H1 (cell line): ENCODE measurements around the gene ACTA2. TPM values are rescaled to one million over a fixed set of nuclear protein-coding genes. Genes with fewer than 3 reads are reported as not detected.
A peak's percentile ranks its signal among the peaks of the same experiment; 100 is the strongest.

Source experiments
- CTCF ChIA-PET: fragments of 300-600 bp; sonication (Branson Sonifier 250); formaldehyde crosslinking; loops from one replicate; lab custom pipeline; 2021; ENCODE audit not compliant: partially characterized antibody; lab: Charles Lee
- POLR2A ChIA-PET: fragments of 300-600 bp; sonication (Branson Sonifier 250); formaldehyde crosslinking; loops from one replicate; lab custom pipeline; 2021; ENCODE audit warnings: inconsistent platforms; ENCODE audit not compliant: partially characterized antibody; lab: Charles Lee
- DNase-seq, 2 experiments: peaks; one replicate each; pipeline versions ENCODE4 v3.0.0 to v3.0.0-alpha.2; 2010 to 2022; ENCODE audit warnings: low spot score in 2 of 2, low read depth in 1 of 2, mixed read lengths in 1 of 2
- FAIRE-seq: peaks from 2 replicates; lab custom pipeline; 2011; peaks lifted over from hg19 to GRCh38; lab: Jason Lieb, UNC
- H2AFZ ChIP-seq: 2 replicates; pipeline ENCODE4 v1.8.1; 2012; ENCODE audit warnings: low read length, inconsistent platforms
- H2AK5ac ChIP-seq: 2 replicates; pipeline ENCODE4 v1.6.1; 2013; ENCODE audit warnings: low read depth, low read length
- H2BK120ac ChIP-seq: replicated peaks from 2 replicates; pipeline ENCODE3; 2013; ENCODE audit warnings: low read depth, low read length, inconsistent platforms
- H2BK12ac ChIP-seq: 2 replicates; pipeline ENCODE4 v1.6.1; 2013; ENCODE audit warnings: low read depth, low read length
- H2BK15ac ChIP-seq: 2 replicates; pipeline ENCODE4 v1.6.1; 2013; ENCODE audit warnings: low read length
- H2BK20ac ChIP-seq: 2 replicates; pipeline ENCODE4 v1.6.1; 2013; ENCODE audit warnings: low read length
- H2BK5ac ChIP-seq: 2 replicates; pipeline ENCODE4 v1.6.1; 2013; ENCODE audit warnings: low read depth, low read length
- H3K14ac ChIP-seq: 2 replicates; pipeline ENCODE4 v1.6.1; 2013; ENCODE audit warnings: inconsistent platforms; ENCODE audit not compliant: insufficient read length
- H3K18ac ChIP-seq: 2 replicates; pipeline ENCODE4 v1.6.1; 2013; ENCODE audit warnings: low read length; ENCODE audit errors: extremely low read depth
- H3K23ac ChIP-seq: 2 replicates; pipeline ENCODE4 v1.6.1; 2013; ENCODE audit warnings: inconsistent platforms; ENCODE audit not compliant: insufficient read length
- H3K23me2 ChIP-seq: 2 replicates; pipeline ENCODE4 v1.6.1; 2013; ENCODE audit warnings: low read depth, low read length
- H3K27ac ChIP-seq: 2 replicates; pipeline ENCODE4 v1.6.1; 2011; ENCODE audit warnings: low read depth, low read length, inconsistent platforms
- H3K27me3 ChIP-seq, 4 experiments: replicated peaks in 1 of 4; 1 replicate in 1 of 4; 2 replicates in 3 of 4; pipeline versions ENCODE4 v1.6.1 to v1.8.1; 2011 to 2013; ENCODE audit warnings: low read length in 3 of 4, mild to moderate bottlenecking in 3 of 4, inconsistent platforms in 2 of 4, mixed read lengths in 2 of 4, moderate library complexity in 1 of 4; ENCODE audit not compliant: control insufficient read depth in 3 of 4, insufficient read depth in 3 of 4; ENCODE audit errors: extremely low read depth in 1 of 4
- H3K36me3 ChIP-seq, 4 experiments: 2 replicates each; pipeline versions ENCODE4 v1.6.1 to v1.8.1; 2011 to 2013; ENCODE audit warnings: mild to moderate bottlenecking in 4 of 4, low read length in 3 of 4, moderate library complexity in 2 of 4, control low read depth in 1 of 4, inconsistent platforms in 1 of 4; ENCODE audit not compliant: insufficient read depth in 4 of 4, control insufficient read depth in 2 of 4
- H3K4ac ChIP-seq: replicated peaks from 2 replicates; pipeline ENCODE3; 2013; ENCODE audit warnings: low read length, low read depth, mixed read lengths, inconsistent platforms; ENCODE audit not compliant: insufficient read length
- H3K4me1 ChIP-seq, 4 experiments: replicated peaks in 1 of 4; 1 replicate in 1 of 4; 2 replicates in 3 of 4; pipeline versions ENCODE4 v1.6.1 to v1.8.1; 2011 to 2013; ENCODE audit warnings: low read length in 3 of 4, inconsistent platforms in 2 of 4, mixed read lengths in 1 of 4; ENCODE audit not compliant: insufficient read depth in 4 of 4, control insufficient read depth in 3 of 4
- H3K4me2 ChIP-seq, 2 experiments: 2 replicates each; pipeline versions ENCODE4 v1.6.1 to v1.8.1; 2011 to 2013; ENCODE audit warnings: low read depth in 2 of 2, low read length in 2 of 2, control low read depth in 1 of 2, inconsistent platforms in 1 of 2, mild to moderate bottlenecking in 1 of 2; ENCODE audit not compliant: insufficient read depth in 1 of 2
- H3K4me3 ChIP-seq, 4 experiments: fragments of 200-600, 300-600 bp in 1 of 4; sonication (generic), shearing (Covaris generic), sonication (Bioruptor Twin) in 1 of 4; 2 replicates each; pipeline versions ENCODE4 v1.5.1 to v1.8.1; 2011 to 2016; ENCODE audit warnings: low read length in 4 of 4, low read depth in 3 of 4, control low read depth in 2 of 4, inconsistent platforms in 2 of 4, mild to moderate bottlenecking in 2 of 4, mixed read lengths in 1 of 4, moderate library complexity in 1 of 4; ENCODE audit not compliant: insufficient read depth in 2 of 4; ENCODE audit errors: extremely low read depth in 1 of 4
- H3K56ac ChIP-seq: replicated peaks from 2 replicates; pipeline ENCODE3; 2013; ENCODE audit warnings: low read depth, mild to moderate bottlenecking, mixed read lengths, low read length, inconsistent platforms; ENCODE audit not compliant: insufficient read length
- H3K79me1 ChIP-seq: 2 replicates; pipeline ENCODE4 v1.6.1; 2013; ENCODE audit warnings: low read depth, low read length, control low read depth
- H3K79me2 ChIP-seq, 2 experiments: 2 replicates each; pipeline versions ENCODE4 v1.6.1 to v1.8.1; 2012 to 2013; ENCODE audit warnings: low read length in 2 of 2, mild to moderate bottlenecking in 2 of 2, inconsistent platforms in 1 of 2; ENCODE audit not compliant: insufficient read depth in 2 of 2, control insufficient read depth in 1 of 2
- H3K9ac ChIP-seq, 4 experiments: replicated peaks in 1 of 4; 1 replicate in 1 of 4; 2 replicates in 3 of 4; pipeline versions ENCODE4 v1.6.1 to v1.8.1; 2011 to 2013; ENCODE audit warnings: low read depth in 3 of 4, low read length in 3 of 4, control low read depth in 2 of 4, mild to moderate bottlenecking in 2 of 4, moderate library complexity in 2 of 4, inconsistent platforms in 1 of 4; ENCODE audit errors: extremely low read depth in 1 of 4
- H3K9me3 ChIP-seq, 2 experiments: 2 replicates each; pipeline versions ENCODE4 v1.6.1 to v1.8.1; 2012 to 2013; ENCODE audit warnings: mild to moderate bottlenecking in 2 of 2, moderate library complexity in 2 of 2, control low read depth in 1 of 2, inconsistent platforms in 1 of 2, low read depth in 1 of 2, low read length in 1 of 2, mixed read lengths in 1 of 2; ENCODE audit not compliant: insufficient read depth in 2 of 2
- H4K20me1 ChIP-seq, 2 experiments: replicated peaks in 1 of 2; 2 replicates each; pipeline versions ENCODE3 to v1.8.1; 2011 to 2013; ENCODE audit warnings: inconsistent platforms in 2 of 2, low read length in 2 of 2, mild to moderate bottlenecking in 1 of 2; ENCODE audit not compliant: insufficient read depth in 2 of 2, control insufficient read depth in 1 of 2
- H4K5ac ChIP-seq: 2 replicates; pipeline ENCODE4 v1.6.1; 2013; ENCODE audit warnings: low read length, low read depth, mixed read lengths, inconsistent platforms; ENCODE audit not compliant: insufficient read length
- H4K8ac ChIP-seq: 2 replicates; pipeline ENCODE4 v1.8.0; 2013; ENCODE audit warnings: mild to moderate bottlenecking, moderate library complexity, low read length, inconsistent platforms; ENCODE audit not compliant: insufficient read depth; ENCODE audit errors: extremely low read depth
- H4K91ac ChIP-seq: replicated peaks from 2 replicates; pipeline ENCODE3; 2013; ENCODE audit warnings: low read length, mixed read lengths, inconsistent platforms; ENCODE audit not compliant: insufficient read length
- CHD2 ChIP-seq: IDR thresholded peaks from 2 replicates; pipeline ENCODE4 v1.6.1; 2012; ENCODE audit warnings: low read length, improper control_type of control experiment
- WGBS, 2 experiments: shearing (Covaris generic) in 1 of 2; methylation state at CpG; one replicate each; pipeline versions ENCODE4 v1.1.6 to v1.1.7; 2013 to 2015; ENCODE audit warnings: low lambda C conversion rate in 2 of 2, mixed read lengths in 2 of 2, inconsistent platforms in 1 of 2, low coverage in 1 of 2, missing lambda C conversion rate in 1 of 2; ENCODE audit not compliant: insufficient replicate concordance in 2 of 2, insufficient coverage in 1 of 2, insufficient read length in 1 of 2; ENCODE audit errors: extremely low coverage in 1 of 2, missing lambda C conversion rate in 1 of 2; 5-methylcytosine and 5-hydroxymethylcytosine counted together
- polyA plus RNA-seq, 7 experiments: library from polyadenylated mRNA; depleted of rRNA in 3 of 7; stranded (reverse) in 5 of 7; unstranded in 2 of 7; fragments of >200 nt in 5 of 7; fragments of 200-250 nt in 2 of 7; gene quantifications; 1 replicate in 5 of 7; 2 replicates in 1 of 7; 4 replicates in 1 of 7; pipeline versions ENCODE4 v1.2.1 to v1.2.3, GENCODE V29; 2011 to 2013; ENCODE audit warnings: missing spikeins in 2 of 7, mixed read lengths in 2 of 7
- total RNA-seq: library from RNA; stranded (reverse); fragmentation: NEBNext Ultra II Directional; extraction: Animal tissue kit (Norgen Biotek cat#: 25700); gene quantifications from 2 replicates; pipeline ENCODE4 v1.2.1, GENCODE V29; 2021

The ACTA2 gene
- total and polyA plus RNA-seq, 2 of the 8 experiments (the other 6 are each of a cell fraction or from before 2014, with no cell fraction given), result 3.5 to 8.9 TPM

DNA sequence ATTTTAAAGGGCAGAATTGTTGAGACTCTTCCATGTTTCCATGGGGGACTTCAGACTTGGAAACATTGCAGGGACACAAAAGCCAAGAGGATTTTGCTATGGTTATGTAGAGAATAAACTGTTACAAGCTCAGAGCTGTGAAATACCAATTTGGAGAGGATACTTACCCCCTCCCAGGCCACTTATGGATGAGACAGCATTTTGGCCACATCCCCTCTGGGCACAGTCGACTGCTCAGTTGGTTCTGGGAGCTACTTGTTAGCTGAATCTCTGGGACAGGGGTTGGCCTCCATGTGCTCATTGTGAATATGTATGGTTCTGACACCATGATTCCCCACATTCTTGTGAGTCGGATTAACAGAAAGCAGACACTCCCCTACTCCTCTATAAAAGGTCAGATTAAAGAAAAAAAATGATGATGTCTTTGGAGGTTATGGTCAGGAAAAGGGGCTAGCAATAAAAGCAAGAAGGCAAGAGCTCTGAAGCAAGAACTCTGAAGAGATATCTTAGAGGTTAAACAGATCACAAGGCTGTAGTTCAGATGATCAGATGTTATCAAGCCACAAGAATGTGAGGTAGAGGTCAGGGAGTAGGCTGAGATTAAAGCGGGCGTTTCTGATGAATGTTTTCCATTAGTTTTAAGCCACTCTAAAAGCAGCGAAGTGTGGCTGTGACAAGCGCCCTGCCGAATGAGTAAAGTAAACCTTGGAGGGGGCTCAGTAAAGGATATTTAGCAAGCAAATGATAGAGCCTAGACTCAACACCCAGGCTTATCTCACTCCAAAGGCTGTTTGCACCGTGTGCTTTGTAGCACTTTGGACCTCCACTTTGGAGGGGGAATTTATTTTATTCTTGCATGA is 55.3 kb downstream of the ACTA2 start:
- no peak overlapping the region for H2BK20ac ChIP-seq
- H3K9me3 ChIP-seq, result no peaks in the 10 kb centered on the region
- H2BK15ac ChIP-seq, result no peak overlapping the region
- H3K36me3 ChIP-seq, result no peaks in the 10 kb centered on the region
- no peak overlapping the region for H4K91ac ChIP-seq
- H3K23me2 ChIP-seq, result no peaks in the 10 kb centered on the region; the same call in 1 of the 2 replicates
- DNase-seq (no peak), FAIRE-seq (peak; percentile 62)
- no peak overlapping the region for H3K9ac ChIP-seq
- H3K56ac ChIP-seq, result no peak overlapping the region
- H2BK12ac ChIP-seq, result no peak overlapping the region
- 89% methylated on average over 8 of the region's 8 CpGs; no CpG with 5 or more reads in 1 of the 2 experiments for WGBS, 2 experiments
- H3K27ac ChIP-seq, result no peak overlapping the region
- H2AK5ac ChIP-seq, result no peak overlapping the region
- H3K4me3 ChIP-seq, result no peak overlapping the region
- no peak overlapping the region for H2AFZ ChIP-seq
- ChIA-PET POLR2A (no interaction called here), CTCF (interaction anchor here (1.0 to 6.3 kb wide), 2 partner anchors 35 to 61 kb away, joined by 3 to 45 read pairs; no protein-coding TSS in a partner anchor)
- H4K5ac ChIP-seq, result no peak overlapping the region
- no peak overlapping the region for H4K8ac ChIP-seq
- H2BK5ac ChIP-seq, result no peak overlapping the region
- H3K4ac ChIP-seq, result no peak overlapping the region
- no peak overlapping the region for H2BK120ac ChIP-seq
- H3K4me2 ChIP-seq, result no peak overlapping the region
- H3K23ac ChIP-seq, result no peak overlapping the region
- H4K20me1 ChIP-seq, result no peaks in the 10 kb centered on the region
- no peak overlapping the region for H3K18ac ChIP-seq
- no peaks in the 10 kb centered on the region for H3K79me1 ChIP-seq
- H3K27me3 ChIP-seq, result no peaks in the 10 kb centered on the region
- no peaks in the 10 kb centered on the region for H3K79me2 ChIP-seq
- no peak for TF ChIP-seq CHD2
- TF ChIP-seq, all 59 proteins: peak for 0
- H3K14ac ChIP-seq, result no peak overlapping the region
- H3K4me1 ChIP-seq, result peaks cover 0 to 7% (median 2%) of the 10 kb centered on the region in 4 experiments; a peak in 3 of 7 replicates
